Measurements from ENCODE around the gene FAM131B. TPM values are rescaled to one million over a fixed set of nuclear protein-coding genes. Genes with fewer than 3 reads are reported as not detected.

FAM131B gene
- total and polyA plus RNA-seq, 9 donors: 0.29 to 0.99 (median 0.79) TPM

GRCh38 chr7:143322760-143323633, 39.5 kb downstream of the FAM131B start:
- intact Hi-C loops (cut with DNase I): no loop called here
- peak in 2 of 5 donors; percentile 22 to 54 for DNase-seq
- Histone ChIP-seq H3K36me3 (no peaks in the 10 kb centered on the region), H3K27ac (no peak overlapping the region), H3K9me3 (no peaks in the 10 kb centered on the region), H3K4me1 (ENCODE audit: insufficient read depth) (peaks cover 2% of the 10 kb centered on the region), H3K27me3 (no peaks in the 10 kb centered on the region), H3K4me3 (no peak overlapping the region)
- 60 to 67% (median 61%) methylated on average over 23 of the region's 23 CpGs for WGBS, 3 donors
- TF ChIP-seq EP300 (IDR thresholded peaks at IDR 0.05): no peak
- TF ChIP-seq CTCF (IDR thresholded peaks at IDR 0.05): no peak
- TF ChIP-seq POLR2A (IDR thresholded peaks at IDR 0.05): no peak

- intact Hi-C loops (cut with DNase I): no loop called here
- no peak for DNase-seq
These were observed 40.8 kb downstream of the FAM131B start for GRCh38 chr7:143321734-143322133.

GRCh38 chr7:143321242-143321641, 41.3 kb downstream of the FAM131B start:
- intact Hi-C loops (cut with DNase I): no loop called here
- Histone ChIP-seq H3K27ac (no peak overlapping the region), H3K27me3 (no peaks in the 10 kb centered on the region), H3K9me3 (no peaks in the 10 kb centered on the region), H3K4me3 (no peak overlapping the region), H3K4me1 (ENCODE audit: insufficient read depth) (peaks cover 2% of the 10 kb centered on the region), H3K36me3 (no peaks in the 10 kb centered on the region)
- no peak for DNase-seq
- 97 to 98% (median 98%) methylated on average over 10 of the region's 10 CpGs for WGBS, 3 donors
- no peak for TF ChIP-seq EP300 (IDR thresholded peaks at IDR 0.05)
- no peak for TF ChIP-seq CTCF (IDR thresholded peaks at IDR 0.05)

More at GRCh38 chr7:143321734-143322133, 40.8 kb downstream of the FAM131B start:
- Histone ChIP-seq H3K9me3 (no peaks in the 10 kb centered on the region), H3K4me1 (ENCODE audit: insufficient read depth) (peaks cover 2% of the 10 kb centered on the region), H3K36me3 (no peaks in the 10 kb centered on the region), H3K27me3 (no peaks in the 10 kb centered on the region), H3K27ac (no peak overlapping the region), H3K4me3 (no peak overlapping the region)
- TF ChIP-seq CTCF (IDR thresholded peaks at IDR 0.05): no peak
- no peak for TF ChIP-seq EP300 (IDR thresholded peaks at IDR 0.05)
- no peak for TF ChIP-seq POLR2A (IDR thresholded peaks at IDR 0.05)
- 86 to 88% (median 87%) methylated on average over 4 of the region's 4 CpGs for WGBS, 3 donors

- intact Hi-C loops (cut with DNase I): no loop called here
- WGBS, 3 donors: 73 to 82% (median 76%) methylated on average over 9 of the region's 9 CpGs
- H3K27me3 ChIP-seq: no peaks in the 10 kb centered on the region
- DNase-seq: no peak
- H3K4me3 ChIP-seq: no peak overlapping the region
- peaks cover 2% of the 10 kb centered on the region for H3K4me1 ChIP-seq (ENCODE audit: insufficient read depth)
- H3K9me3 ChIP-seq: no peaks in the 10 kb centered on the region
- H3K36me3 ChIP-seq: no peaks in the 10 kb centered on the region
- H3K27ac ChIP-seq: no peak overlapping the region
- TF ChIP-seq POLR2A (IDR thresholded peaks at IDR 0.05) (no peak), EP300 (IDR thresholded peaks at IDR 0.05) (no peak), CTCF (IDR thresholded peaks at IDR 0.05) (no peak)
These were observed 41.9 kb downstream of the FAM131B start for GRCh38 chr7:143320620-143321019.

Measured in ovary (tissue), 9 donors.